CD4-positive, alpha-beta T cell treated with Interleukin-15 for 4 hours (primary cell): Measurements from ENCODE around the gene GEMIN5.

Source experiments
- DNase-seq: peaks from one replicate; pipeline ENCODE4 v3.0.0-alpha.2; 2020; ENCODE audit warnings: low spot score

GEMIN5 gene

GRCh38 chr5:154884424-154884823 is 53.6 kb downstream of the GEMIN5 start:
- no peak for DNase-seq

GRCh38 chr5:154881986-154882385 is 56.0 kb downstream of the GEMIN5 start:
- no peak for DNase-seq

- DNase-seq, result no peak
These were observed 59.2 kb downstream of the GEMIN5 start for GRCh38 chr5:154878642-154879335.

DNA sequence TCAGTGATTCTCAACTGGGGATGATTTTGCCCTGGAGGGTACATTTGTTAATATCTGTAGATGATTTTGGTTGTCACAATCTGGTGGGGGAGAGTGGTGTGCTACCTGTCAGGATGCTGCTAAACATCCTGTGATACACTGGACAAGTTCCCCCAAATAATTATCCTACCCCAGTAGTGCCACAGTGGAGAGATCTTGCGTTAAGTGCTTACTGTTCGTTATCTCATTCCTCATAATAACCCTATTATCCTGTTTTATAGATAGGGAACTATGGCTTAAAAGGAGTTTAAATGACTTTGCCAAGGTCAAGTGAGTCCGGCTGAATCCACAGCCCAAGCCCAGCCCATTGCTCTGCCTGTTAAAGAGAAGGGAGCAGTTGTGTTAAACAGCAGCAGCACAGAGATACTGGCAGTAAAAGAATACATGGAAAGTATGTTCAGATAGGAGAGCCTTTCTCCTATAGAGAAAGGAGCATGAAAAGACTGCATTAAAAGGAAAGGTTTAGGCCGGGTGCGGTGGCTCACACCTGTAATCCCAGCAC is 64.2 kb downstream of the GEMIN5 start:
- DNase-seq, result no peak

DNA sequence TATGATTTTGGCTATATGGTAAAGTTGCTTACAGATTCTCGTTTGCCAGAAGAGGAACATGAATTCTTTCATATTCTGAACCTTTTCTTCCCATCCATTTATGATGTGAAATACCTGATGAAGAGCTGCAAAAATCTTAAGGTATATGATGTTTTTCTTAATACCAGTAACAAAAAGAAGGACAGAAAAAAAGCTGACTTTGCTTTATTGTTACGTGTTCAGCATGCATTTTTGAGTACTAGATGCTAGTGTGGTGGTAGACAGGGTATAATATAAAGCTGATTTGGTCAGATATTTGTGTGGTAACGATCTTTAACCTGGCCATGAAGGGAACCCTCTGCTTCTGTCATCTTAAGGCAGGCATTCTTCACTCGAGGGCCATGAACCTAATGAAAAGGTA is 66.3 kb downstream of the GEMIN5 start:
- no peak for DNase-seq

- no peak for DNase-seq
These were observed 69.3 kb downstream of the GEMIN5 start for GRCh38 chr5:154868702-154869101.

- no peak for DNase-seq
These were observed 71.2 kb downstream of the GEMIN5 start for GRCh38 chr5:154866841-154867240.

- no peak for DNase-seq
These were observed 72.4 kb downstream of the GEMIN5 start for GRCh38 chr5:154865466-154866184.

- DNase-seq, result no peak
These were observed 74.5 kb downstream of the GEMIN5 start for GRCh38 chr5:154863291-154864080.

DNA sequence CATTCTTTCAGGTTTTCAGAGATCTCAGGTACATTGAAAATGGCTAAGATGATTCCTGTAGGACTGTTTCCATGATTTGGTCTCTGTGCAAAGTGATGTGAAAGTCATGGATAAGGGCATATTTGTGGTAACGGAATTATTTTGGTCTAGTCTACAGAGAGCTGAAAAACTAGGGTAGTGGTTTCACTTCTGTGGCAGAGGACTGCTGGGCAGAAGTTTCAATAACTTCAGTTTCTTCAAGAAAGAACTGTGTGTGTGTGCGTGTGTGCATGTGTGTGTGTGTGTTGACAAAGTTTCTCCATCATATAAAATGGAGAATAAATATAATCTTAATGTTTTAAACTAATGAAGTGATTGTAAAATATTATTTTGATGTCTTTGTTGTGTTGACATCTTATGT is 75.2 kb downstream of the GEMIN5 start:
- no peak for DNase-seq

DNA sequence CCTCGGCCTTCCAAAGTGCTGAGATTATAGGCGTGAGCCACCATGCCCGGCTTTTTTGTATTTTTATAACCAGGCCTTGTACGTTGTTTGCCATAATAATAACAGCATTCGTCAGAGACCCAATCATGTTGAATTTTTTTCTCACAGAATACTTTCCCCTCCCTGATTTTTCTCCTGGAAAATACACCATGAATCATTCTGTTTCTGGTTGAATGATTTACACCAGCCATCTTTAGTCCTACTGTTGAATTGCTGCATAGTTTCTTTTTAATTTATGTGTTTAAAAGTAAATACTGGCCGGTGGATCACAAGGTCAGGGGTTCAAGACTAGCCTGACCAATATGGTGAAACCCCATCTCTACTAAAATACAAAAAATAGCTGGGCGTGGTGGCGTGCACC is 76.1 kb downstream of the GEMIN5 start:
- DNase-seq, result no peak

DNA sequence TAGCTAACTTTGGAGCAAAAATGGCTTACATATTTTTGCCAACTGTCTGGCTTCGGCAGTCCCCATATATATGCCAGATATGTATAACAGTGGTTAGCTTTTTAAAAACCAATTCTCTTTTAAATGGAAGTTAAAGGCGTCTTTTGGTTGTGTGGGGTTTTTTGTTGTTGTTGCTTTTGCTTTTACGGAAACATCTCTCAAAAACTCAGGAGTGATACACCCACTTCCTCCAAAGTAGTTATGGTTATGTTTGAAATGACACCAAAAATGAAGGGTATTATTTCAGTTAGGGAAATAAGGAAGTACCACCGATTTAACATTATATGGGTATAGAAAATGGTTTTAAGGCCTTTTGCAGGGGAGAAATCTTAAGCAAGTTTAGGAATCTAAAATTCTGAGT is 77.2 kb downstream of the GEMIN5 start:
- no peak for DNase-seq

DNA sequence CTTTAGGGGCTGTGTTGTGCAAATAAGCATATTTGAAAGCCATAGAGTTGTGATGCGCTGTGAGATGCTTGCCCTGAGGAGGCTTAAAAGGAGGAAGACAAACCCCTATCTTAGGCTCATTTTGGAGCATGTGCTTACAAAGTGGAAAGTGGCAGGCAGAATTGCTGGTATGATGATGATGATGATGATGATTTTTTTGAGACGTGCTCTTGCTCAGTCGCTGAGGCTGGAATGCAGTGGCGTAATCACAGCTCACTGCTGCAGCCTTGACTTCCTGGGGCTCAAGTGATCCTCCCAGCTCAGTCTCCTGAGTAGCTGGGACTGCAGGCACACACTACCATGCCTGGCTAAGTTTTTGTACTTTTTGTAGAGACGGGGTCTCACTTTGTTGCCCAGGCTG is 77.9 kb downstream of the GEMIN5 start:
- no peak for DNase-seq

- peak; percentile 20 for DNase-seq
These were observed 78.8 kb downstream of the GEMIN5 start for GRCh38 chr5:154858972-154859871.

- DNase-seq, result peak; percentile 98
These were observed 79.6 kb downstream of the GEMIN5 start, which contains the start of gene CNOT8 for GRCh38 chr5:154858297-154858971. Gene CNOT8 (plus strand): TSS chr5:154858627. CDS start chr5:154863279, 4,652 bp downstream.

DNA sequence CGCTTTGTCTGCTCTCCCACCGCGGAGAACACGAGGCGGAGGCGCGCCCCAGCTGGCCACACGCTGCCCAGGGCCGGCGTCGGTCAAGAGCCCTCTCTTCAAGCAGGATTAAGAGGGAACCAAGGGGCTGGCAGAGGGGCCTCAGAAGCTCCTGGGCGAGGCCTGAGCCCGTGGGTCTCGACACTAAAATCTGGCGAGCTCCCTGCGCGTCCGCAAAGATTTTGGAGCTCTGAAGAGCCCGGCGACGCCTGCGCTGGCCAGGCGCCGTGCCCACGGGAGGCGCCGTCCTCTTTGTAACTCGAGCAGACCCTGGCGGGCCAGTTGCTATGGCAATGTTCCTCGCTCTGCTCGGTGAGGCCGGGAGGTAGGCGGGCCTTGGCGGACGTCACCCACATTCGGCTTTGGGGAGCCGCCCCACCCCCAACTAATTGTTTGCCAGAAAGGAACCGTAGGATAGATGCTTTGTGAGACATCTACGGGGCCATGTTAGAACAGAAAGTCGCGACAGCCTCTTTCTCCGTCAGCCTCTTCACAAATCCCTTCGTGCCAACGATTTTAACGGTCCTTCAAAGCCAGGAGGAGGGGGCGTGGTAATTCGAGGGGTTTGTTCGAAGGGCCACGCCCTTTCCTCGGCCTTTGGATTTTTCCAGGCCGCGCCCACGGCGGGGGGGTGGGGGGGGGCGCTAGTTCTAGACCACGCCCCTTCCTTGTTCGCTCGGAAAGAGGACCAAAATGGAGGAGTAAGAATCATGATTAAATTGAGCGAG is 80.3 kb downstream of the GEMIN5 start:
- peak; percentile 91 for DNase-seq

DNA sequence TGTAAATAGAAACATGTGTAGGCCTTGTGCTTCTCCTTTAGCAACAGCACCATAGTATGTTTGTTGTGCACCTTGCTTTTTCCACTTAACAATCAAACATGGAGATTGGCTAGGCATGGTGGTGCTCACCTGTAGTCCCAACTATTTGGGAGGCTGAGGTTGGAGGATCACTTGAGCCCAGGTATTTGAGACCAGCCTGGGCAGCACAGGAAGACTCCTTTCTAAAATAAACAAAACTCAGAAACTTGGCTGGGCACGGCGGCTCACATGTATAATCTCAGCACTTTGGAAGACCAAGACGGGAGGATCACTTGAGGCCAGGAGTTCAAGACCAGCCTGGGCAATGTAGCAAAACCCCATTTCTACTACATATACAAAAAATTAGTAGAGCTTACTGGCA is 86.7 kb downstream of the GEMIN5 start:
- DNase-seq, result no peak

GRCh38 chr5:154850255-154851062 is 87.6 kb downstream of the GEMIN5 start, which contains the start of gene FAXDC2:
Gene FAXDC2 (minus strand): TSS chr5:154850603. CDS start chr5:154838178, 12,425 bp downstream.
- no peak for DNase-seq

DNA sequence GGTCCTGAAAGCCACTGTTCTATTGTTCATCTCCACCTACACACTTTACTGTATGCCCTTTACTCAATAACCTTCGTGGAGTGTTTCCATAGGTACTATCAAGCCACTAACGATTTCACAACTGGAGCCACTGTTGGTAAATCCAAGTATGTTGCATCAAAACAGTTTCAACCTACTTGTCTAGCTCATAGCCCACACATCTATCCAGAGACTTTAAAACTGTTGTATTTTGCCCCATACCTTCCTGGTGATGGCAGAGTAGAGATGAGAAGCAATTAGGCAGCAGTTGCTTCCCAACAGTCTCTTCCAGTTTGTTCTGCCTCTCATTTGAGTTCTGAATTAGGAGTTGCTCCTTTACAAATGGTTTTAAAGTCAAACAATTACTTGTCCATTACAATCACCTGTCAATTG is 88.2 kb downstream of the GEMIN5 start:
- no peak for DNase-seq
